ENCODE results near the gene APLP2.

Gene APLP2

DNA sequence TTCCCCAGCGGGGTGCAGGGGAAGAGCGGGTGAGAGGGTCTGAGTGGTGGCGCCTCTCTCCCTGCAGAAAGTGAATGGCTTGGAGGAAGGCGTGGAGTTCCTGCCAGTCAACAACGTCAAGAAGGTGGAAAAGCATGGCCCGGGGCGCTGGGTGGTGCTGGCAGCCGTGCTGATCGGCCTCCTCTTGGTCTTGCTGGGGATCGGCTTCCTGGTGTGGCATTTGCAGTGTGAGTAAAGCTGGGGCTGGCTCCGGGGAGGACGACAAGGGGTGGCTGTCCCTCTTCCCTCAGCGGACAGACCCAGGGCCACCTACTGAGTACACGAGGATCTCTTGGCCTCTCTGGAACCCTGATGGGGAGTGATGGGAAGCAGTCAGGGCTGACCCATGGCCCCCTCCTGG lies 118.4 kb downstream of the APLP2 start:
- H3K4me1 ChIP-seq (ENCODE audit: control insufficient read depth, low read depth, low read length): no peaks in the 10 kb centered on the region
- no CpG with 5 or more reads among the region's 14 CpGs for WGBS (ENCODE audit: extremely low coverage, insufficient coverage, low lambda C conversion rate)
- no peaks in the 10 kb centered on the region for H3K36me3 ChIP-seq (ENCODE audit: control insufficient read depth, insufficient read depth, low read length)
- H3K27ac ChIP-seq (ENCODE audit: low read depth, low read length): no peak overlapping the region
- H2AK5ac ChIP-seq (ENCODE audit: low read length): no peak overlapping the region
- H2BK15ac ChIP-seq (replicated peaks; ENCODE audit: low read depth): no peak overlapping the region
- H4K5ac ChIP-seq (ENCODE audit: low read length): no peak overlapping the region
- no peak overlapping the region for H2BK120ac ChIP-seq (ENCODE audit: low read depth, low read length)
- H4K8ac ChIP-seq (ENCODE audit: low read depth, low read length): no peak overlapping the region
- DNase-seq: no peak
- H3K4me2 ChIP-seq (ENCODE audit: low read length): no peak overlapping the region
- H3K79me2 ChIP-seq (ENCODE audit: control insufficient read depth, insufficient read depth, low read length): no peaks in the 10 kb centered on the region
- H3K23ac ChIP-seq (ENCODE audit: low read length): no peak overlapping the region
- no peak overlapping the region for H2BK5ac ChIP-seq (ENCODE audit: low read length)
- H3K4me3 ChIP-seq (ENCODE audit: low read length): no peak overlapping the region
- H3K9ac ChIP-seq (ENCODE audit: low read length): no peak overlapping the region
- H3K56ac ChIP-seq (ENCODE audit: low read length): no peak overlapping the region
- H3K18ac ChIP-seq (ENCODE audit: low read length): no peak overlapping the region
- H3K4ac ChIP-seq (ENCODE audit: low read depth, low read length): no peak overlapping the region
- H3K79me1 ChIP-seq (ENCODE audit: low read length): no peaks in the 10 kb centered on the region
- H3K27me3 ChIP-seq (ENCODE audit: insufficient read depth, low read length, poor library complexity): no peaks in the 10 kb centered on the region

DNA sequence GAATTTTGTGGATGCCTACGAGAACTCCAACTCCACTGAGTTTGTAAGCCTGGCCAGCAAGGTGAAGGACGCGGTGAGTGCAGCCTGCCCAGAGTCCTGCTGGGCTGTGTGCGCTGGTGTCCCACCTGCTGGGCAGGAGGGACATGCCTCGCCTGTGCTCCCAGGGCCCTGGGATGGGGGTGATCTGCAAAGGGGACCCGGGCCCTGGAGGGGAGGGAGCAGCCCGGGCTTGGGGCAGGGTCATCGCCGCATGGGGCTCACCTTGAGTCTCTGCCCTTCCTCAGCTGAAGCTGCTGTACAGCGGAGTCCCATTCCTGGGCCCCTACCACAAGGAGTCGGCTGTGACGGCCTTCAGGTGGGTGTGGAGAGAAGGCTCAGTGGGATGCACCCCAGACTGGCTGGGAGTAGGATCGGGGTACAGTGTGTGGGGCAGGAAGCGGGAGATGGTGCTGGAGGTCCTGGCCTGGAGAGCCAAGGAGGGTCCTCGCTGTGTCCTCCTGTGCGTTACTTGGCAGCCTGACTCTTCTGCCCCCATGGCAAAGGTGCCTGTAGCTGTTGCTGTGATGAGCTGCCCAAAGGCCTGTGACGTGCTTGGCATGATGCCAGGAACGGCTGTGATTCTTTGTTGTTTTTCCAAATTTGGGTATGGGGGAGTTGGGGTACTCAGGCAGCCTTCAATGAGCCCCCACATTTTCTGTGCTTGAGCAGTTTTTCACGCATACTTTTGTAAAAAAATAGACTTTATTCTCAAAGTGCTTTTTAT lies 119.1 kb downstream of the APLP2 start:
- H3K27me3 ChIP-seq (ENCODE audit: insufficient read depth, low read length, poor library complexity): no peaks in the 10 kb centered on the region
- H2BK5ac ChIP-seq (ENCODE audit: low read length): no peak overlapping the region
- no peaks in the 10 kb centered on the region for H3K79me2 ChIP-seq (ENCODE audit: control insufficient read depth, insufficient read depth, low read length)
- H2AK5ac ChIP-seq (ENCODE audit: low read length): no peak overlapping the region
- no peaks in the 10 kb centered on the region for H3K36me3 ChIP-seq (ENCODE audit: control insufficient read depth, insufficient read depth, low read length)
- H4K5ac ChIP-seq (ENCODE audit: low read length): no peak overlapping the region
- H3K79me1 ChIP-seq (ENCODE audit: low read length): no peaks in the 10 kb centered on the region
- no CpG with 5 or more reads among the region's 19 CpGs for WGBS (ENCODE audit: extremely low coverage, insufficient coverage, low lambda C conversion rate)
- H3K4ac ChIP-seq (ENCODE audit: low read depth, low read length): no peak overlapping the region
- H3K23ac ChIP-seq (ENCODE audit: low read length): no peak overlapping the region
- H2BK15ac ChIP-seq (replicated peaks; ENCODE audit: low read depth): no peak overlapping the region
- no peak overlapping the region for H4K8ac ChIP-seq (ENCODE audit: low read depth, low read length)
- H2BK120ac ChIP-seq (ENCODE audit: low read depth, low read length): no peak overlapping the region
- no peak overlapping the region for H3K4me2 ChIP-seq (ENCODE audit: low read length)
- H3K18ac ChIP-seq (ENCODE audit: low read length): no peak overlapping the region
- no peak overlapping the region for H3K9ac ChIP-seq (ENCODE audit: low read length)
- H3K56ac ChIP-seq (ENCODE audit: low read length): no peak overlapping the region
- no peaks in the 10 kb centered on the region for H3K4me1 ChIP-seq (ENCODE audit: control insufficient read depth, low read depth, low read length)
- DNase-seq: no peak
- no peak overlapping the region for H3K4me3 ChIP-seq (ENCODE audit: low read length)
- H3K27ac ChIP-seq (ENCODE audit: low read depth, low read length): no peak overlapping the region

- WGBS (ENCODE audit: extremely low coverage, insufficient coverage, low lambda C conversion rate): no CpG with 5 or more reads among the region's 32 CpGs
- Histone ChIP-seq H3K18ac (ENCODE audit: low read length) (no peak overlapping the region), H2AK5ac (ENCODE audit: low read length) (no peak overlapping the region)
Measured at GRCh38 chr11:130189492-130190210, 120.0 kb downstream of the APLP2 start.

DNA sequence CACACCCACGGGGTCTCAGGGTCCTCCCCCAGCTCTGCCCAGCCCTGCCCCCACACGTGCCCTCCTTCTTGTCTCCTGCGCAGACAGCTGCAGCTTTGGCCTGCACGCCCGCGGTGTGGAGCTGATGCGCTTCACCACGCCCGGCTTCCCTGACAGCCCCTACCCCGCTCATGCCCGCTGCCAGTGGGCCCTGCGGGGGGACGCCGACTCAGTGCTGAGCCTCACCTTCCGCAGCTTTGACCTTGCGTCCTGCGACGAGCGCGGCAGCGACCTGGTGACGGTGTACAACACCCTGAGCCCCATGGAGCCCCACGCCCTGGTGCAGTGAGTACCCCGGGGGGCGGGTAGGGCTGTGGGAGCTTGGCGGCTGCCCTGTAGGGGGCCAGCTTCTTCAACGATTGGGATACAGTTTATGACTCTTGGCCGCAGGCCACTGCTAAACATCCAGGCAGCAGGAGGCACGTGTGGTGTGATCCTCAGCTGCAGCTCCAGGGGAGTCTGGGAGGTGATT lies 120.7 kb downstream of the APLP2 start:
- Histone ChIP-seq H3K36me3 (ENCODE audit: control insufficient read depth, insufficient read depth, low read length) (no peaks in the 10 kb centered on the region), H2BK120ac (ENCODE audit: low read depth, low read length) (no peak overlapping the region), H3K9ac (ENCODE audit: low read length) (no peak overlapping the region), H3K4me1 (ENCODE audit: control insufficient read depth, low read depth, low read length) (no peaks in the 10 kb centered on the region), H3K4ac (ENCODE audit: low read depth, low read length) (no peak overlapping the region), H3K18ac (ENCODE audit: low read length) (no peak overlapping the region), H2BK15ac (replicated peaks; ENCODE audit: low read depth) (no peak overlapping the region), H4K8ac (ENCODE audit: low read depth, low read length) (no peak overlapping the region), H3K79me1 (ENCODE audit: low read length) (no peaks in the 10 kb centered on the region), H2BK5ac (ENCODE audit: low read length) (no peak overlapping the region), H3K27me3 (ENCODE audit: insufficient read depth, low read length, poor library complexity) (no peaks in the 10 kb centered on the region), H3K23ac (ENCODE audit: low read length) (no peak overlapping the region), H2AK5ac (ENCODE audit: low read length) (no peak overlapping the region), H3K4me3 (ENCODE audit: low read length) (no peak overlapping the region), H3K56ac (ENCODE audit: low read length) (no peak overlapping the region), H4K5ac (ENCODE audit: low read length) (no peak overlapping the region), H3K4me2 (ENCODE audit: low read length) (no peak overlapping the region), H3K79me2 (ENCODE audit: control insufficient read depth, insufficient read depth, low read length) (no peaks in the 10 kb centered on the region), H3K27ac (ENCODE audit: low read depth, low read length) (no peak overlapping the region)
- no CpG with 5 or more reads among the region's 29 CpGs for WGBS (ENCODE audit: extremely low coverage, insufficient coverage, low lambda C conversion rate)
- no peak for DNase-seq

More at GRCh38 chr11:130189492-130190210, 120.0 kb downstream of the APLP2 start:
- H3K4me3 ChIP-seq (ENCODE audit: low read length): no peak overlapping the region
- DNase-seq: no peak
- no peaks in the 10 kb centered on the region for H3K4me1 ChIP-seq (ENCODE audit: control insufficient read depth, low read depth, low read length)
- no peak overlapping the region for H3K56ac ChIP-seq (ENCODE audit: low read length)
- no peak overlapping the region for H3K9ac ChIP-seq (ENCODE audit: low read length)
- H2BK5ac ChIP-seq (ENCODE audit: low read length): no peak overlapping the region
- H3K36me3 ChIP-seq (ENCODE audit: control insufficient read depth, insufficient read depth, low read length): no peaks in the 10 kb centered on the region
- H4K8ac ChIP-seq (ENCODE audit: low read depth, low read length): no peak overlapping the region
- no peak overlapping the region for H2BK15ac ChIP-seq (replicated peaks; ENCODE audit: low read depth)
- no peak overlapping the region for H3K27ac ChIP-seq (ENCODE audit: low read depth, low read length)
- H3K23ac ChIP-seq (ENCODE audit: low read length): no peak overlapping the region
- H3K4ac ChIP-seq (ENCODE audit: low read depth, low read length): no peak overlapping the region
- H3K79me1 ChIP-seq (ENCODE audit: low read length): no peaks in the 10 kb centered on the region
- H4K5ac ChIP-seq (ENCODE audit: low read length): no peak overlapping the region
- H3K79me2 ChIP-seq (ENCODE audit: control insufficient read depth, insufficient read depth, low read length): no peaks in the 10 kb centered on the region
- H3K4me2 ChIP-seq (ENCODE audit: low read length): no peak overlapping the region
- no peaks in the 10 kb centered on the region for H3K27me3 ChIP-seq (ENCODE audit: insufficient read depth, low read length, poor library complexity)
- H2BK120ac ChIP-seq (ENCODE audit: low read depth, low read length): no peak overlapping the region

GRCh38 chr11:130191896-130192295 lies 122.2 kb downstream of the APLP2 start:
- no peak overlapping the region for H2BK15ac ChIP-seq (replicated peaks; ENCODE audit: low read depth)
- no peak overlapping the region for H3K23ac ChIP-seq (ENCODE audit: low read length)
- H2BK5ac ChIP-seq (ENCODE audit: low read length): no peak overlapping the region
- H3K79me1 ChIP-seq (ENCODE audit: low read length): no peaks in the 10 kb centered on the region
- no peaks in the 10 kb centered on the region for H3K36me3 ChIP-seq (ENCODE audit: control insufficient read depth, insufficient read depth, low read length)
- no peaks in the 10 kb centered on the region for H3K27me3 ChIP-seq (ENCODE audit: insufficient read depth, low read length, poor library complexity)
- no peak overlapping the region for H3K4me3 ChIP-seq (ENCODE audit: low read length)
- no peaks in the 10 kb centered on the region for H3K4me1 ChIP-seq (ENCODE audit: control insufficient read depth, low read depth, low read length)
- no peak overlapping the region for H2AK5ac ChIP-seq (ENCODE audit: low read length)
- H2BK120ac ChIP-seq (ENCODE audit: low read depth, low read length): no peak overlapping the region
- no peak overlapping the region for H3K4ac ChIP-seq (ENCODE audit: low read depth, low read length)
- no peak overlapping the region for H4K8ac ChIP-seq (ENCODE audit: low read depth, low read length)
- H3K27ac ChIP-seq (ENCODE audit: low read depth, low read length): no peak overlapping the region
- no peak overlapping the region for H3K4me2 ChIP-seq (ENCODE audit: low read length)
- H3K56ac ChIP-seq (ENCODE audit: low read length): no peak overlapping the region
- no peak overlapping the region for H3K18ac ChIP-seq (ENCODE audit: low read length)
- H4K5ac ChIP-seq (ENCODE audit: low read length): no peak overlapping the region
- no peak for DNase-seq
- WGBS (ENCODE audit: extremely low coverage, insufficient coverage, low lambda C conversion rate): no CpG with 5 or more reads among the region's 14 CpGs
- no peaks in the 10 kb centered on the region for H3K79me2 ChIP-seq (ENCODE audit: control insufficient read depth, insufficient read depth, low read length)
- no peak overlapping the region for H3K9ac ChIP-seq (ENCODE audit: low read length)

Data from mesendoderm (in vitro differentiated cells).